HK-2 (cell line): Measurements from ENCODE around the gene ZEB2.

ENCODE experiments used
- DNase-seq: peaks from one replicate; pipeline ENCODE4 v3.0.0-alpha.2; 2018; ENCODE audit not compliant: unreplicated experiment

ZEB2 gene

GRCh38 chr2:144528108-144528507 lies 8.2 kb upstream of the ZEB2 start:
- no peak for DNase-seq

GRCh38 chr2:144526831-144527230 lies 6.9 kb upstream of the ZEB2 start:
- DNase-seq: no peak

- DNase-seq: peak; percentile 50
Observed at GRCh38 chr2:144524118-144525009, 4.4 kb upstream of the ZEB2 start.

DNA sequence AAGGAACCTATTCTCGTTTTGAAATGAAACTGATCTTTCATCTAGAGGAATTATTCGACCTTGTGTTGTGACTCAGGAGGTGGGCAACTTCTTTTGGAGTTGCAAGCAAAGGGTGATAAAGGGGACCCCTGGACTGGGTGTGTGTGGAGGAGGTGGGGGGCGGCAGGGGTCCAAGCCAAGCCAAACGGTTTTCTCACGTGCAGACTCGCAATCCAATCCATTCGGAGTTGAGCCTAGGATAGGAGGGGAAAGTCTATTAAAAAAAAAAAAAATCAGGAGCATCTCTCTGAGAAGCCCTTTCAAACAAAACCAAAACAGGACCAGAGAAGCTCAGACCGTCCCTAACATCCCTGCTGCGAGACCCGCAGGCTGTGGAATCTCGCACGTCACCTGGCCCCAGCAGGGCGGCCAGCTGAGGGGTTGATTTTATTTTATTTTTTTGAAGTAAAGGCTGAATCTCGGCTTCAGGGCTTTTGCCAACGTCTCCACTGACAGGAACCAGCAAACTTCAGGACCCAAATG lies 3.7 kb upstream of the ZEB2 start:
- DNase-seq: no peak

GRCh38 chr2:144522897-144523595 lies 3.1 kb upstream of the ZEB2 start:
- DNase-seq: no peak

DNA sequence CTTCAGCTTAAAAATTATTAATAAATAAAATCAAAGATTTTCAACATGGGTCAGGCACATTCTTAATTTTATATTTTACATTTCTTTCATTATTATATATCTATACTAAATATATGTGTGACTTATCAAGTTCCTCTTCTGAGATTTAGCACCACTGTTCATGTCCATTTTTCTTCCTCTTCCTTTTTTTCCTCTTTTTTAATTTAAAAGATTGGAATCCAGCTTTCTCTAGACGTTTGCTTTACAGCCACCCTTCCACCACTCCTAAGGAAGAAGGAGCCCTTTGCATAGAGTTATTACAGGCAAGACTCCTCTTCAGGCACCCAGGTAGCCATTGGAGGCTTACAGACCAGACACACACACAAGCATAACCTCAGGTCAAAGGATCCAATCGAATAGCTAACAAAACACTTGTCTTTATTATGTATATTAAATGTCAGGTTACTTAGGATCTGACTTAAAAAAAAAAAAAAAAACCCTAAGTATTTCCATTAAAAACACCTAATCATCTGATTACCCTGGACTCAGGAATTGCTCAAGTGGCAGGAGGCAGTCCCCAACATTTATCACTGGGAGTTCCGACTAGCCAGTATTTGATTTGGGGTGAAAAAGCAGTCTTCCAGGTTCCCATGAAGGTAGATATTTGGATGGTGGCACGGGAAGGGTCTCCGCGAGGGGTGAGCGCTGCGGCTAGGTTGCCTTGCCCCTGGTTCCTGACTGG lies 2.4 kb upstream of the ZEB2 start:
- DNase-seq: no peak

DNA sequence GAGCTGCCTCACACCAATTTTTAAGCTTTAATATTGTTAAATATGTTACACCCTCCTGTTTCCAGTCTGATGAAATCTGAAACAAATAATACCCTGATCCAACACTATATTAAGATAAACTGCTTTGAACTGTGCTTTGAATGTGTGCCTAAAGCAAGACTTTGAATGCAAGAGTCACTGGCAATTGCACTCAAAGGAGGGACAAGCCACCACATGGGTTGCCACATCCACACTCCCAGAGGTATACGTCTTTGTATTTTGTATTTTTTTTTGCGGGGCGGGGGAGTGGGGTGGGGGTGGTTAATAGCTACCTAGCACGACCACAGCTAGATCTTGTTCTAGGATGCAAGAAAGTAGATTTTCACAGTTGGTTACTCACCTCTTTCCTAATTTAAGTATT lies 1.8 kb upstream of the ZEB2 start:
- DNase-seq: no peak

DNA sequence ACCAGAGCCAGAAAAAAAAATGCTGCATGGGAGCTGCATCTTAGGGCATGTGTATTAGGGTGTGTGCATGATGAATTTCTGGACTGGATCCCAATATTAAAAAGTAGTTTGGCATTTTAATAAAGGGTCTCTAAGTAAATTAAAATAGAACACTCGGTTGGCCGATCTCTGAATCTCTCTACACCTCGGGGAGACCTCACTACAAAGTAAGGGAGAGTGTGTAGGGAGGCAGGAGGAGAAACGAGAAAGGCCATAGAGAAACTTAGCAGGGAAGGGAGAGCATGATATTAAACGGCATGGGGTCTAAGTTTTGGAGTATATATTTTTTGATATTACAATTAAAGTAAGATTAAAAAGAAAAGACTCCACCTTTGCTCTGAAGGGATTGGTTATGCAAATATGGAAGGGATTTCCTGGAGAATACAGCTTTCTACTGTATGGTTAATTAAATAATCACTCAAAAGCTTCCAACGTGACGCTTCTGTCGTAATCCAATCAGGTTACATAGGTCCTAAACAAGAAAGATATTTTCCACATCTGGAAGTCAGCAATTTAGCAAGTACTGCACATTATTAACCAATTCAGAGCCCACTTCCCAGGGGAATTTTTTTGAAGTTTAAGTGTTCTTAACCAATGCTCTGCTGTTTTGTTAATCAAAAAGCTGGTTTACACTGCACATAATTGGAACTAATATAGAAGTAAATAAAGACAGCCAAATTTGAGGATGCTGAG lies 1.0 kb upstream of the ZEB2 start:
- DNase-seq: no peak

DNA sequence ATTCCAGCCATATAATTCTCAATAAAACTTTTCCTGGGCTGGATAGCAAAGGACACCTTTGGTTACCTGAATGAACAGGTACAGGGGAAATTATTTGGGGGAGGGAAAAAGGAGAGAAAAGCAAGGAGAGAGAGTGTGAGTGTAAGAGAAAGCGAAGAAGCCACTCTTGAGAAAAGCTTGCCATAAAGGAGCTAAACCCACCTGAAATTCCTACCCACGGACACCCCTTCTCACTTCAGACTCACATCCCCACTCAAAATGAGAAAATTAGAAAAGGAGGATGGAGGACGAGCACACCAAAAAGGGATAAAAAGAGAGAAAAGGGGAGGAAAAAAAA lies 354 bp downstream of the ZEB2 start:
- no peak for DNase-seq

- DNase-seq: no peak
Observed at GRCh38 chr2:144518748-144519596, 947 bp downstream of the ZEB2 start.

DNA sequence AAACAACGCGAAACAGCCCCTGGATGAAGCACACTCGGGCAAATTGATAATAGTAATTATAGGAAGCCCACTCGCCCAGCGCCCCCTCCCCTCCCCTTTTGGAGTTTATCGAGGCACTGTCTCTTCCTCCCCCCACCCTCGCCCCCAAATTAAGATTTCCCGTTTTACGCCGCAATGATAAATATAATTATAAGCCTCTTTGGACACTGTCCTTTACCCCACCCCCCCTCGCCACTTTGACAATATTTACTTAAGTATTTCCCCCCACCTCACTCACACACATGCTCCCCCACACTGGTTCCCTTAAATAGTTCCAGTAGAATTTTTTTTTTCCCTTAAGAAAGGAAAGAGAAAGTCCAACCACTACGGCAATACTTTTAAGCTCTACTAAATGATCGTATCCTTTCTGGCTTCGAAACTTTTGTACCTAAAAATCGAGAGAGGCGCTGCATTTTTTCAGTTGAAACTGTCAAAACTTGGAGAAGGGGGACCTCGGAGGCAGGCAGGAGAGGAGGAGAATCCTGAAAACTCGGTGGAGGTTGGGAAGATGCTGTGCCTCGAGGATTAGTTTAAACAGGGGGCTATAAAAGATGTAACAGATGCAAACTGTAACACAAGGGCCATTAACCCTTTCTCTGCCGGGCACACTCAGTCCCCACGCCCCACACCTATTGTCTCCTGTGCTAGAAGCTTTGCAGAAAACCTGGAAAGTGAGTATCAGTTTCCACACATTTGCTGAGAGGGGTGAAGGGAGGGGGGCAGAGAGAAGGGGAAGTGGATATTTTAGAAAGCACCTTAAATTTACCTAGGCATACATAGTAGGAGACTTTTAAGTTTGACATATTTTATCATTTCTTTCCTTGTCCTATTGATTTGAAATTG lies 1.8 kb downstream of the ZEB2 start:
- no peak for DNase-seq

DNA sequence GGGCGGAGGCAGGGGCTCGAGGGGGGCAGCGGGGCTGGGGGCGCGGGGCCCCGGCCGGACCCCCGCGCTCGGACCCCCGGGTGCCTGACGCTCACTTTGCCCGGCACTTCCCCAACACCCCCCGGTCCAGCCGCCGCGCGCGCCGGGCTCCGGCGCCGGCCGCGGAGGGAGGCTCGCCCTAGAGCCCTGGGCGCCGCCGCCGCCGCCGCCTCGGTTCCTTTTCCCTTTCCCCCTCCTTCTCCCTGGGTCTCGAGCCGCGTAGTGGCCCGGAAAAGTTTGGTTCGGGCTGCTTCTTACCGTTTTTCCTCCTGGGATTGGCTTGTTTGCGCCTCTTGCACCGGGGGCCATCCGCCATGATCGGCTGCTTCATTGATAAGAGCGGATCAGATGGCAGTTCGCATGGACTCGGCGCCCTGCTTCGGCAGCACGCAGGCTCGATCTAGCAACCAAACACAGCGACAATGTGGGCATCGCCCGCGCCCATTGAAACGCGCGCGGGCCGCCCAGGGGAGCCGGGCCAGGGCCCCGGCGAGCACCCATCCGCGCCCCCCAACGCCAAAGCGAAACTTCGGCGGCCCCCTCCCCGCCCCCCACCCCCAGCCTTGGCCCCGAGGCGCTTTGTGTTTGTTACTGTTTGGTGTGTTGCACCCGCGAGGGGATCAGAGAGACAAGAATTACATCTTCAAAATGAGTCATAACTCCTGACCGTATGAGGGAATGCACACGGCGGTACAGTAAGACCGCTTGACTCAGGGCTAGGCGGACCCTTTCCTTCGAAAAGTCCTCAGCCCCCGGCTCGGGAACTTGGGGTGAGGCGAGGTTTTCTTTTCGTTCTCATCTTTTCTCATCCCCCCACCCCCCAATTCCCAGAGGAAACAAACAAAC lies 2.7 kb downstream of the ZEB2 start:
- DNase-seq: peak; percentile 74

DNA sequence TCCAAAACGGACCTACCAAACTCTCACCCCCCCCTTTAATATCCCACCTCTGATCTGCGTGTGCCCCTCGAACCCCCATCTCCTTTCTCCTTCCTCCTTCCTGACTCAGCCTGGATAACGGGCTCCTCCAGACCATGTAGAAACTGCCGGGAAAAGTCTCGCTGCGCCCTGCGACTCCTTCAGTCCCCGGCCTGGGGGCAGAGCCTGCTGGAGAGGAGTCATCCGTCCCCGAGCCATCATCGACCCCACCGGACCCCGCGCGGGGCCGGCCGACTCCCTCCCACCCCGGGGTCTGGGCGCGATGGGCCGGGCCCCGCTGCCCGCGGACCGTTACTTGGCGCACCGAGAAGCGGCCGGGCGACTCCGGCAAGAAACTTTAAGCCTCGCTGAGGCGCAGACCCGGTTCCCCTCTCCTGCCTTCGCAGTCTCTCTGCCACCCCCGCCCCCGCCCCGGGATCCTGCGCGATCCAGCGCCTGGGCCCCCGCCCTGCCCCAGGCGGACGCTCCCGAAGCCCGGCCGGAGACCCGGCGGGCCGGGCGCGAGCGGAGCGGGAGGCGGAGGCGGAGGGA lies 3.4 kb downstream of the ZEB2 start:
- peak; percentile 49 for DNase-seq

DNA sequence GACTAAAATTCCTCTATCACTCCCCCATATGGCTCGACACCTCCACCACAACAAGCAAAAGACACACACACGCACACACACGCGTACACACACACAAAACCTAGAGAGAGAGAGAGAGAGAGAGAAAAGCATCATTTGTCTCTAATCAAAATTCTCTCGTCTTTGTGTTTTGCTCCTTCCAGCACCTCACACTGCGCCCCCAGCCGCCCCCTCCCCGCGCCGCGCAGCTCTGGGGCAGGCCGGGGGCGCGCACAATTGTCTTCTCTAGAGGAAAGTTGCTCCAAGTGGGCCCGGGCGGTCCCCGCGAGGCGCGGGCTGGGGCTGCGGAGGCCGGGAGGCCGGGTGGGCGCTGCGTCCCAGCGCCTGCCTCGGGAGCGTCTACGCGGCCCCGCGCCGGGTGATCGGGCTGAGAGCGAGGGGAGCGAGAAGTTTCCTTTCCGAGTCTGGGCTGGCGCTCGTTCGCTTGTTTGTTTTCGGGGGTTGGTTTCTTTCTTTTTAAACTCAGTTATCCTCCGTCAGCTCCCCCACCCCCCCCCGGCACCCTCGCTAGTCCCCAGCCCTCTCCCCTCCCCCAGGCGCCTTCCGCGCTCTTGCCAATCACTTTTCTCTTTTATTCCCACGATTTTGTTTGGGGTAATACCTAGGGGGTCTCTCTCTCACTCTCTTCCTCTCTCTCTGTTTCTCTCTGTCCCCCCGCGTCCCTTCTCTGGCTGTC lies 4.1 kb downstream of the ZEB2 start:
- peak; percentile 34 for DNase-seq

- no peak for DNase-seq
Observed at GRCh38 chr2:144515099-144515695, 4.7 kb downstream of the ZEB2 start.

GRCh38 chr2:144514616-144515091 lies 5.3 kb downstream of the ZEB2 start:
- DNase-seq: no peak
